B cell (primary cell): ENCODE data around the gene CDC42BPG. TPM values are rescaled to one million over a fixed set of nuclear protein-coding genes. Genes with fewer than 3 reads are reported as not detected.

Source experiments
- ATAC-seq: fragments of 200-7000 bp; cut with Tn5 transposase; one replicate; pipeline ENCODE4 v1.10.0; 2021; ENCODE audit warnings: low read depth, mild to moderate bottlenecking, moderate number of reproducible peaks, moderate library complexity
- CTCF ChIA-PET: fragments of 350-600 bp; sonication (Branson Sonifier 250); formaldehyde crosslinking; loops from one replicate; lab custom pipeline; 2021; ENCODE audit warnings: antibody characterized with exemption, inconsistent platforms; lab: Charles Lee
- POLR2A ChIA-PET: fragments of 350-600 bp; sonication (Branson Sonifier 250); formaldehyde crosslinking; loops from one replicate; lab custom pipeline; 2021; ENCODE audit warnings: antibody characterized with exemption; lab: Charles Lee
- DNase-seq: peaks from one replicate; pipeline ENCODE4 v3.0.0; 2013
- H2AFZ ChIP-seq: 2 replicates; pipeline ENCODE4 v1.6.1; 2012; ENCODE audit warnings: mild to moderate bottlenecking, low read depth, low read length; ENCODE audit not compliant: insufficient read depth, poor library complexity, severe bottlenecking
- H3K27ac ChIP-seq, 2 donors: 1 replicate in 1 of 2; 2 replicates in 1 of 2; pipeline ENCODE4 v1.5.1; 2012 to 2013; ENCODE audit warnings: low read length in 2 of 2, mild to moderate bottlenecking in 2 of 2, moderate library complexity in 1 of 2
- H3K27me3 ChIP-seq, 4 experiments: fragments of 200-600 bp in 1 of 4; sonication (generic) in 1 of 4; replicated peaks in 1 of 4; 1 replicate in 2 of 4; 2 replicates in 2 of 4; pipeline versions ENCODE4 v1.6.1 to v1.7.0; 2013 to 2016; ENCODE audit warnings: low read length in 3 of 4, mild to moderate bottlenecking in 2 of 4, mixed read lengths in 1 of 4, moderate library complexity in 1 of 4; ENCODE audit not compliant: insufficient read depth in 4 of 4, control insufficient read depth in 3 of 4; ENCODE audit errors: control extremely low read depth in 1 of 4
- H3K36me3 ChIP-seq, 2 experiments: replicated peaks in 1 of 2; 1 replicate in 1 of 2; 2 replicates in 1 of 2; pipeline versions ENCODE4 v1.6.1 to v1.7.1; 2013; ENCODE audit warnings: low read length in 1 of 2; ENCODE audit not compliant: insufficient read depth in 2 of 2, control insufficient read depth in 1 of 2; ENCODE audit errors: control extremely low read depth in 1 of 2, extremely low read depth in 1 of 2
- H3K4me1 ChIP-seq, 2 donors: fragments of 200-600 bp in 1 of 2; sonication (generic) in 1 of 2; 1 replicate in 1 of 2; 2 replicates in 1 of 2; pipeline versions ENCODE4 v1.5.1 to v1.6.1; 2013 to 2017; ENCODE audit warnings: low read length in 2 of 2; ENCODE audit not compliant: control insufficient read depth in 2 of 2, insufficient read depth in 2 of 2
- H3K4me2 ChIP-seq: replicated peaks from 2 replicates; pipeline ENCODE3; 2012; ENCODE audit warnings: mild to moderate bottlenecking, low read depth, low read length; ENCODE audit not compliant: poor library complexity, severe bottlenecking
- H3K4me3 ChIP-seq, 5 experiments: fragments of 200-600 bp in 1 of 5; sonication (generic) in 1 of 5; 1 replicate in 3 of 5; 2 replicates in 2 of 5; pipeline versions ENCODE4 v1.5.1 to v1.7.0; 2011 to 2016; ENCODE audit warnings: low read length in 4 of 5, mild to moderate bottlenecking in 4 of 5, low read depth in 2 of 5, control low read depth in 1 of 5, moderate library complexity in 1 of 5; ENCODE audit not compliant: insufficient read depth in 1 of 5; ENCODE audit errors: control extremely low read depth in 1 of 5, extremely low read depth in 1 of 5
- H3K79me2 ChIP-seq: fragments of 200-600 bp; sonication (generic); one replicate; pipeline ENCODE4 v1.6.0; 2016; ENCODE audit warnings: low read length; ENCODE audit not compliant: control insufficient read depth, insufficient read depth
- H3K9ac ChIP-seq: fragments of 200-600 bp; sonication (generic); 2 replicates; pipeline ENCODE4 v1.6.1; 2017; ENCODE audit warnings: mild to moderate bottlenecking, low read length, moderate library complexity
- H3K9me3 ChIP-seq, 3 donors: one replicate each; pipeline versions ENCODE4 v1.6.1 to v1.7.1; 2013; ENCODE audit warnings: low read length in 2 of 3; ENCODE audit not compliant: control insufficient read depth in 2 of 3, insufficient read depth in 1 of 3; ENCODE audit errors: control extremely low read depth in 1 of 3
- H4K20me1 ChIP-seq: 2 replicates; pipeline ENCODE4 v1.6.0; 2012; ENCODE audit warnings: mild to moderate bottlenecking, low read length; ENCODE audit not compliant: insufficient read depth, control insufficient read depth, poor library complexity, severe bottlenecking
- H3K27ac Mint-ChIP-seq: one replicate; pipeline ENCODE4 v1.8.0; 2021; ENCODE audit warnings: mixed read lengths
- H3K27me3 Mint-ChIP-seq: one replicate; pipeline ENCODE4 v1.8.0; 2021; ENCODE audit warnings: mixed read lengths
- H3K4me1 Mint-ChIP-seq: one replicate; pipeline ENCODE4 v1.8.0; 2021; ENCODE audit warnings: mixed read lengths
- H3K4me3 Mint-ChIP-seq: one replicate; pipeline ENCODE4 v1.8.0; 2021; ENCODE audit warnings: mixed read lengths
- H3K9me3 Mint-ChIP-seq: one replicate; pipeline ENCODE4 v1.8.0; 2022; ENCODE audit warnings: mixed read lengths; ENCODE audit not compliant: insufficient read depth
- CTCF ChIP-seq: fragments of 200-600 bp; IDR thresholded peaks from one replicate; pipeline ENCODE4 v1.8.0; 2022; ENCODE audit warnings: antibody characterized with exemption, mild to moderate bottlenecking
- EZH2 ChIP-seq: IDR thresholded peaks from 2 replicates; pipeline ENCODE4 v1.6.1; 2012; ENCODE audit warnings: borderline replicate concordance, low read depth, mild to moderate bottlenecking, moderate library complexity, low read length; ENCODE audit not compliant: insufficient read depth, poor library complexity, severe bottlenecking
- WGBS: methylation state at CpG from one replicate; pipeline ENCODE4 v1.1.5; 2013; ENCODE audit warnings: missing lambda C conversion rate; ENCODE audit not compliant: insufficient coverage; 5-methylcytosine and 5-hydroxymethylcytosine counted together
- intact Hi-C: fragments of 100-400 bp; cut with micrococcal nuclease; formaldehyde crosslinking; loops from one replicate; pipeline ENCODE4 v1.10.0; 2022
- polyA plus RNA-seq: library from polyadenylated mRNA; depleted of rRNA; stranded (reverse); fragments of >200 nt; gene quantifications from 2 replicates; pipeline ENCODE4 v1.2.3, GENCODE V29; 2012
- total RNA-seq, 2 donors: library from RNA; stranded (reverse); fragments of 120-200 nt in 1 of 2; gene quantifications; 1 replicate in 1 of 2; 2 replicates in 1 of 2; pipeline versions ENCODE4 v1.2.3 to v1.2.4, GENCODE V29; 2013 to 2022

The CDC42BPG gene
- total and polyA plus RNA-seq, 2 donors (not counting 1 experiment from before 2014, with no cell fraction given) = 3.7 to 8.7 TPM

- under 1% methylated on average over 73 of the region's 80 CpGs for WGBS
- peak within 1 kb of the TSS; percentile 95 for H3K4me3 Mint-ChIP-seq
- H3K27me3 Mint-ChIP-seq = no peaks in the 10 kb centered on the region
- peaks cover 38% of the 10 kb centered on the region for H4K20me1 ChIP-seq
- H3K9ac ChIP-seq = peak within 1 kb of the TSS; percentile 85
- H3K4me1 Mint-ChIP-seq = peaks cover 74% of the 10 kb centered on the region
- H3K4me2 ChIP-seq = peak within 1 kb of the TSS; percentile 79
- DNase-seq (peak; percentile 100), ATAC-seq (peak; percentile 82)
- intact Hi-C loops = loop anchor here (1.0 to 5.0 kb wide), 6 partner anchors 32 to 339 kb away; partner anchors contain the start of genes ARL2, CDC42BPG, EHD1 and MEN1
- H3K9me3 Mint-ChIP-seq = no peaks in the 10 kb centered on the region
- peak within 1 kb of the TSS; percentile 72 for H2AFZ ChIP-seq
- ChIA-PET POLR2A (interaction anchor here (0.6 to 6.9 kb wide), 28 partner anchors 8 to 1939 kb away, joined by 3 to 149 read pairs (median 4); partner anchors contain the start of genes CCDC88B, CDC42BPG, FIBP and MAP4K2), CTCF (interaction anchor here (0.6 to 5.9 kb wide), 18 partner anchors 9 to 496 kb away, joined by 3 to 74 read pairs (median 4); partner anchors contain the start of genes CDC42BPG, MAP4K2, MEN1 and PYGM)
- H3K79me2 ChIP-seq = peaks cover 57% of the 10 kb centered on the region
- H3K27me3 ChIP-seq = no peaks in the 10 kb centered on the region
- peaks cover 60 to 71% of the 10 kb centered on the region in 2 donors for H3K4me1 ChIP-seq
- H3K4me3 ChIP-seq = peak within 1 kb of the TSS; percentile 79 to 92 (median 82)
- H3K27ac ChIP-seq = peak within 1 kb of the TSS; percentile 95 to 98
- H3K9me3 ChIP-seq = no peaks in the 10 kb centered on the region
- TF ChIP-seq CTCF (no peak), EZH2 (no peak)
- H3K27ac Mint-ChIP-seq = peak within 1 kb of the TSS; percentile 99
- peaks cover 3 to 37% of the 10 kb centered on the region in 2 experiments for H3K36me3 ChIP-seq
Observed at GRCh38 chr11:64778473-64779298, 65.8 kb downstream of the CDC42BPG start, which contains the start of gene SF1. TSS of gene SF1 (minus strand) at chr11:64778542. CDS start at chr11:64778392, 150 bp downstream.
